ENCODE data around the gene FZD7. TPM values are rescaled to one million over a fixed set of nuclear protein-coding genes. Genes with fewer than 3 reads are reported as not detected.

FZD7 gene
- total and polyA plus RNA-seq, 9 of the 15 experiments (the other 6 are each of a cell fraction or from before 2014, with no cell fraction given): 0.11 to 2.4 (median 0.69) TPM

- Histone ChIP-seq H3K36me3 (ENCODE audit: control insufficient read depth, insufficient read depth, low read length) (no peaks in the 10 kb centered on the region), H3K9ac (ENCODE audit: insufficient read depth in 1 of 2, low read depth in 2 of 2, low read length in 2 of 2) (no peak overlapping the region), H2AFZ (ENCODE audit: low read depth, low read length) (no peak overlapping the region), H4K20me1 (replicated peaks; ENCODE audit: control insufficient read depth, insufficient read depth, low read length) (no peaks in the 10 kb centered on the region), H3K4me2 (ENCODE audit: insufficient read depth, low read length) (no peak overlapping the region), H3K27ac (ENCODE audit: extremely low read depth, low read depth, low read length) (no peak overlapping the region), H3K79me2 (ENCODE audit: control insufficient read depth, insufficient read depth, low read length) (no peaks in the 10 kb centered on the region), H3K4me3 (no peak overlapping the region), H3K9me3 (replicated peaks; ENCODE audit: control insufficient read depth, insufficient read depth, low read depth, low read length) (no peaks in the 10 kb centered on the region), H3K4me1 (replicated peaks in 1 of 2; ENCODE audit: control insufficient read depth in 2 of 2, insufficient read depth in 2 of 2, low read length in 2 of 2) (peaks cover 0 to 4% of the 10 kb centered on the region in 2 experiments; a peak in 1 of 5 replicates), H3K9me1 (ENCODE audit: control insufficient read depth, insufficient read depth, low read length) (no peaks in the 10 kb centered on the region), H3K27me3 (ENCODE audit: control insufficient read depth in 2 of 2, insufficient read depth in 2 of 2, low read length in 2 of 2) (peaks cover 2 to 21% of the 10 kb centered on the region in 2 experiments; a peak in 3 of 5 replicates)
- ATAC-seq (no peak), FAIRE-seq (no peak), DNase-seq (ENCODE audit: extremely low read depth in 1 of 4, low spot score in 3 of 4) (no peak)
- in situ Hi-C loops (cut with MboI): no loop called here
- no peak for TF ChIP-seq ZNF445 (CRISPR knock-in tag; IDR thresholded peaks at IDR 0.05; ENCODE audit: low read depth)
- TF ChIP-seq EWSR1 (IDR thresholded peaks at IDR 0.05; ENCODE audit: borderline replicate concordance, low read depth, partially characterized antibody): no peak
- no peak for TF ChIP-seq MEF2D (tag; conservative IDR thresholded peaks at IDR 0.05; ENCODE audit: low read depth)
- TF ChIP-seq ZNF41 (CRISPR knock-in tag; conservative IDR thresholded peaks at IDR 0.05): no peak
- no peak for TF ChIP-seq SNIP1 (IDR thresholded peaks at IDR 0.05; ENCODE audit: low read depth)
- no TSS peak for BruUV-seq (replicated peaks)
- intact Hi-C loops (cut with micrococcal nuclease): loop anchor here (10.0 kb wide), 1 partner anchor 186 kb away; no protein-coding TSS in a partner anchor
- POLR2A ChIA-PET: no interaction called here
- CTCF ChIA-PET (ENCODE audit: low intra/inter-chr PET ratio): no interaction called here
Observed at GRCh38 chr2:202050652-202051051, 17.0 kb downstream of the FZD7 start.

DNA sequence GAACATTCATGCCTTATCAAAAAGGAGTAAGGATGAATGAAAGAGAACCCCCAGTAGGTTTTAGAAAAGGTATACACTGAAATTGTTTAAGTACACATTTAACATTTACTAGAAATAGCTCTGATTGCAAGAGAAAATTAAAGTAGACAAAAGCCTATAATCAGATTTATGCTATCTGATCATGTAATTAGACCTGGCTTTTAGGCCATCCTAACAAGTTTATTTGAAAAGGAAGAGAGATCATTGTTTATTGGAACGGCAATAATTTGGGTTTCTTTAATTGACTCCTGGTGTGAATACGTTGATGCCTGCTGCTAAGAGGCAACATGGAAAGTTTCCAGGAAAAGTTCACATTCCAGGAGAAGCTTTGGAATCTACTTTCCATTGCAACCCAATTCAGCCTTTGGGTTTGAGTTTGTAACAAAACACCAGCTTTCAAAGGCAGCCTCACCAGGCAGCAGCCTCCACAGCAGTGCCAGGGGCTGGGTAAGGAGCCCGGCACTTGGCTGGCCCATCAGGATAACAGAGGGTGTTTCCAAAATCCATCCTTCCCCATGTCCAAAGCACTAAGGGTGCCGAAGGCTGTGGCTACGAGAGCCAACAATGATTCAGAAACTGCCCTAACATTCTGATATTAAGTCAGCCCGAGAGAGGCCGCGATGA lies 18.0 kb downstream of the FZD7 start:
- H3K36me3 ChIP-seq (ENCODE audit: control insufficient read depth, insufficient read depth, low read length): no peaks in the 10 kb centered on the region
- no peak overlapping the region for H3K4me3 ChIP-seq
- CTCF ChIA-PET (ENCODE audit: low intra/inter-chr PET ratio): no interaction called here
- DNase-seq (ENCODE audit: extremely low read depth in 1 of 4, low spot score in 3 of 4) (no peak), FAIRE-seq (no peak), ATAC-seq (no peak)
- no peak overlapping the region for H2AFZ ChIP-seq (ENCODE audit: low read depth, low read length)
- BruUV-seq (replicated peaks): no TSS peak
- H3K79me2 ChIP-seq (ENCODE audit: control insufficient read depth, insufficient read depth, low read length): no peaks in the 10 kb centered on the region
- intact Hi-C loops (cut with micrococcal nuclease): loop anchor here (10.0 kb wide), 1 partner anchor 187 kb away; no protein-coding TSS in a partner anchor
- no peak overlapping the region for H3K9ac ChIP-seq (ENCODE audit: insufficient read depth in 1 of 2, low read depth in 2 of 2, low read length in 2 of 2)
- peaks cover 0 to 4% of the 10 kb centered on the region in 2 experiments; a peak in 1 of 5 replicates for H3K4me1 ChIP-seq (replicated peaks in 1 of 2; ENCODE audit: control insufficient read depth in 2 of 2, insufficient read depth in 2 of 2, low read length in 2 of 2)
- H3K9me1 ChIP-seq (ENCODE audit: control insufficient read depth, insufficient read depth, low read length): no peaks in the 10 kb centered on the region
- in situ Hi-C loops (cut with MboI): no loop called here
- POLR2A ChIA-PET: no interaction called here
- H3K9me3 ChIP-seq (replicated peaks; ENCODE audit: control insufficient read depth, insufficient read depth, low read depth, low read length): no peaks in the 10 kb centered on the region
- peaks cover 2 to 22% of the 10 kb centered on the region in 2 experiments; a peak in 3 of 5 replicates for H3K27me3 ChIP-seq (ENCODE audit: control insufficient read depth in 2 of 2, insufficient read depth in 2 of 2, low read length in 2 of 2)
- TF ChIP-seq MCM7 (IDR thresholded peaks at IDR 0.05) (no peak), BCOR (IDR thresholded peaks at IDR 0.05) (no peak), STAT5B (CRISPR knock-in tag; IDR thresholded peaks at IDR 0.05) (no peak), DIDO1 (tag; IDR thresholded peaks at IDR 0.05; ENCODE audit: low read depth) (no peak)
- no peak overlapping the region for H3K4me2 ChIP-seq (ENCODE audit: insufficient read depth, low read length)
- 4% methylated on average over 6 of the region's 8 CpGs for WGBS (ENCODE audit: insufficient coverage, low coverage, missing lambda C conversion rate)
- no peak overlapping the region for H3K27ac ChIP-seq (ENCODE audit: extremely low read depth, low read depth, low read length)
- H4K20me1 ChIP-seq (replicated peaks; ENCODE audit: control insufficient read depth, insufficient read depth, low read length): no peaks in the 10 kb centered on the region

Measured in K562 (cell line).